Gastroesophageal sphincter (tissue), 3 donors: Measurements from ENCODE around the gene EVC.

Experiments
- CTCF ChIP-seq, 4 experiments: fragments of 200-600 bp in 2 of 4; fragments of 450-650 bp in 2 of 4; sonication (generic) in 1 of 4; IDR thresholded peaks; one replicate each; pipeline ENCODE4 v1.5.1; 2017 to 2019; ENCODE audit warnings: antibody characterized with exemption in 4 of 4, mild to moderate bottlenecking in 2 of 4, moderate library complexity in 2 of 4
- EP300 ChIP-seq: sonication (generic); formaldehyde crosslinking; IDR thresholded peaks from one replicate; pipeline ENCODE4 v1.6.1; 2017; ENCODE audit warnings: antibody characterized with exemption, mild to moderate bottlenecking
- POLR2A ChIP-seq, 2 donors: fragments of 450-650 bp; IDR thresholded peaks; one replicate each; pipeline ENCODE4 v1.6.1; 2017; ENCODE audit warnings: antibody characterized with exemption in 2 of 2, mild to moderate bottlenecking in 2 of 2, moderate library complexity in 1 of 2
- POLR2AphosphoS5 ChIP-seq: sonication (generic); formaldehyde crosslinking; IDR thresholded peaks from one replicate; pipeline ENCODE4 v1.6.1; 2017; ENCODE audit warnings: antibody characterized with exemption

- no peak for TF ChIP-seq CTCF (IDR thresholded peaks at IDR 0.05)
- no peak for TF ChIP-seq POLR2A (IDR thresholded peaks at IDR 0.05)
- no peak for TF ChIP-seq POLR2AphosphoS5
- no peak for TF ChIP-seq EP300
These were observed 21.2 kb downstream of the EVC start for GRCh38 chr4:5732158-5732557.
